ENCODE results near the gene LAMC3. TPM values are rescaled to one million over a fixed set of nuclear protein-coding genes. Genes with fewer than 3 reads are reported as not detected.
A peak's percentile ranks its signal among the peaks of the same experiment; 100 is the strongest.

LAMC3 gene
- polyA plus RNA-seq, 1 donor from 2014 or later, result not detected

GRCh38 chr9:131045300-131046092 lies 36.5 kb downstream of the LAMC3 start:
- peaks cover 2% of the 10 kb centered on the region for H3K27me3 Mint-ChIP-seq
- peak overlapping the region in 1 of 4 donors; percentile 53 for H3K4me3 Mint-ChIP-seq
- peak overlapping the region in 1 of 3 donors; percentile 24 for H3K27ac Mint-ChIP-seq

DNA sequence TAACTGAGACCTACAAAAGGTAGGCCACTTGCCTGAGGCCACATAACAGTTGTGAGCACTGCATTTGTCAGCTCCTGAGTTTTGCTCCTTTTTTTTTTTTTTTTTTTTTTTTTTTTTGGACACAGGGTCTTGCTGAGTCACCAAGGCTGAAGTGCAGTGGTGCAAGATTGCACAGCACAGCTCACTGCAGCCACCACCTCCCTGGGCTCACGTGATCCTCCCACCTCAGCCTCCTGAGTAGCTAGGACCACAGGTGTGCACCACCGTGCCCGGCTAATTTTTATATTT lies 37.1 kb downstream of the LAMC3 start:
- Mint-ChIP-seq H3K4me1 (peaks cover 0 to 8% (median 5%) of the 10 kb centered on the region in 3 donors), H3K9me3 (no peaks in the 10 kb centered on the region), H3K27me3 (peaks cover 2% of the 10 kb centered on the region), H3K36me3 (no peaks in the 10 kb centered on the region), H3K4me3 (peak overlapping the region in 1 of 4 donors; percentile 53), H3K27ac (no peak overlapping the region)

More at GRCh38 chr9:131045300-131046092, 36.5 kb downstream of the LAMC3 start:
- H3K9me3 Mint-ChIP-seq, result no peaks in the 10 kb centered on the region
- peaks cover 0 to 10% (median 5%) of the 10 kb centered on the region in 3 donors for H3K4me1 Mint-ChIP-seq
- no peaks in the 10 kb centered on the region for H3K36me3 Mint-ChIP-seq

GRCh38 chr9:131046581-131047202 lies 37.7 kb downstream of the LAMC3 start:
- H3K9me3 Mint-ChIP-seq, result no peaks in the 10 kb centered on the region
- peak overlapping the region in 2 of 4 donors; percentile 39 to 43 for H3K4me3 Mint-ChIP-seq
- H3K4me1 Mint-ChIP-seq, result peaks cover 0 to 8% (median 5%) of the 10 kb centered on the region in 3 donors
- H3K27me3 Mint-ChIP-seq, result peaks cover 2% of the 10 kb centered on the region
- no peaks in the 10 kb centered on the region for H3K36me3 Mint-ChIP-seq
- H3K27ac Mint-ChIP-seq, result peak overlapping the region in 1 of 3 donors; percentile 23

- H3K4me1 Mint-ChIP-seq, result peaks cover 0 to 8% (median 5%) of the 10 kb centered on the region in 3 donors
- peaks cover 2% of the 10 kb centered on the region for H3K27me3 Mint-ChIP-seq
- H3K9me3 Mint-ChIP-seq, result no peaks in the 10 kb centered on the region
- H3K4me3 Mint-ChIP-seq, result no peak overlapping the region
- H3K36me3 Mint-ChIP-seq, result no peaks in the 10 kb centered on the region
- no peak overlapping the region for H3K27ac Mint-ChIP-seq
These were observed 39.4 kb downstream of the LAMC3 start for GRCh38 chr9:131048332-131048731.

- no peaks in the 10 kb centered on the region for H3K36me3 Mint-ChIP-seq
- H3K27ac Mint-ChIP-seq, result no peak overlapping the region
- peaks cover 2% of the 10 kb centered on the region for H3K27me3 Mint-ChIP-seq
- H3K9me3 Mint-ChIP-seq, result no peaks in the 10 kb centered on the region
- H3K4me3 Mint-ChIP-seq, result peak overlapping the region in 1 of 4 donors; percentile 32
- peaks cover 0 to 8% (median 5%) of the 10 kb centered on the region in 3 donors for H3K4me1 Mint-ChIP-seq
These were observed 39.8 kb downstream of the LAMC3 start for GRCh38 chr9:131048820-131049219.

- Mint-ChIP-seq H3K27ac (peak overlapping the region in 1 of 3 donors; percentile 31), H3K4me3 (no peak overlapping the region), H3K36me3 (no peaks in the 10 kb centered on the region), H3K9me3 (peaks cover 0 to 1% (median 0%) of the 10 kb centered on the region in 3 donors), H3K4me1 (peaks cover 0 to 5% (median 2%) of the 10 kb centered on the region in 3 donors), H3K27me3 (peaks cover 2% of the 10 kb centered on the region)
These were observed 41.1 kb downstream of the LAMC3 start for GRCh38 chr9:131049829-131050715.

GRCh38 chr9:131050831-131051230 lies 41.9 kb downstream of the LAMC3 start:
- Mint-ChIP-seq H3K4me3 (no peak overlapping the region), H3K9me3 (peaks cover 0 to 2% (median 0%) of the 10 kb centered on the region in 3 donors), H3K4me1 (peaks cover 0 to 5% (median 0%) of the 10 kb centered on the region in 3 donors), H3K27ac (no peak overlapping the region), H3K36me3 (no peaks in the 10 kb centered on the region), H3K27me3 (peaks cover 2% of the 10 kb centered on the region)

DNA sequence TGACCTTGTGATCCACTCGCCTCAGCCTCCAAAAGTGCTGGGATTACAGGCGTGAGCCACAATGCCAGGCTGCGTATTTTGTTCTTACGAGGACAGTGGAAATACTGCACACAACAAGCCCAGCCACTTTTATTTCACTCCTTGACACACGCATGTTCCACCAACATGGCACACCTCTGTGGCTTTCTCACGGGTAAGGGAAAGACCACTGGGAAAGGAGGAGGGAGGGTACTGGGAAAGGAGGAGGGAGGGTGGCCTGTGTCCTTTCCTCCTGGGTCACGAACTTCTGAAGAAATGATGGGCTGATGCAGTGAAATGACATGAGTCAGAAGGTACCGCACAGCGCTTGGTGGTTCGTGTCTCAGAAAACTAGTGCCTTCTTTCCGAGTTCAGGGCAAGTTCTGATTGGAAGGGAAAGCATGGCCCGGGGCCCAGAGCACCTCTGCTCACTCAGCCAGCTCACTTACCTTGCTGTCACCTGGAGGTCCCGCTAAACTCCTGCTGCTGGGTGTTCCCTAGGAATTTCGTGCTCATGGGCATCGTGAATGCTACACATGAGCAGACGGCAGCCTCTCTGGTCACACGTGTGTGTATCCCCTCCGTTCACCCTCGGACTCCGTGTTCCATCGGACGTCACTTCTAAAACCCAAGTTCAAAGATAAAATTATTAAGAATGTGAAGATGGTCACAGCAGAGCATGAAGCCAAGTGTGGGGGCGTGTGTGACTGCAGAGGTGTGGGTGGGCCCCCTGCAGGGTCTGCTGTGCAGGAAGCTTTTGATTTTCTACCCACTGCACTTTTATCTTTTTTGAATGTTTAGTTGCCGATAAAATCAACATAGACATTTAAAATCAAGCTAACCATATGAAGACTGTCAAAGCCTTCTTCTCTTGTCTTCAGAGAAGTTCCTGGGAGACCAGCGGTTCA lies 42.9 kb downstream of the LAMC3 start:
- Mint-ChIP-seq H3K4me3 (no peak overlapping the region), H3K36me3 (no peaks in the 10 kb centered on the region), H3K9me3 (peaks cover 0 to 2% (median 0%) of the 10 kb centered on the region in 3 donors), H3K4me1 (peaks cover 0 to under 1% (median 0%) of the 10 kb centered on the region in 3 donors), H3K27me3 (peaks cover 2% of the 10 kb centered on the region), H3K27ac (no peak overlapping the region)

- no peak overlapping the region for H3K27ac Mint-ChIP-seq
- H3K36me3 Mint-ChIP-seq, result no peaks in the 10 kb centered on the region
- H3K27me3 Mint-ChIP-seq, result peaks cover 2% of the 10 kb centered on the region
- peaks cover 0 to 2% (median 0%) of the 10 kb centered on the region in 3 donors for H3K9me3 Mint-ChIP-seq
- no peak overlapping the region for H3K4me3 Mint-ChIP-seq
- H3K4me1 Mint-ChIP-seq, result no peaks in the 10 kb centered on the region
These were observed 44.9 kb downstream of the LAMC3 start for GRCh38 chr9:131053896-131054295.

GRCh38 chr9:131056781-131057506 lies 48.0 kb downstream of the LAMC3 start:
- no peaks in the 10 kb centered on the region for H3K4me1 Mint-ChIP-seq
- no peaks in the 10 kb centered on the region for H3K36me3 Mint-ChIP-seq
- H3K27me3 Mint-ChIP-seq, result no peaks in the 10 kb centered on the region
- H3K9me3 Mint-ChIP-seq, result peaks cover 0 to 2% (median 0%) of the 10 kb centered on the region in 3 donors
- H3K27ac Mint-ChIP-seq, result no peak overlapping the region
- H3K4me3 Mint-ChIP-seq, result no peak overlapping the region

DNA sequence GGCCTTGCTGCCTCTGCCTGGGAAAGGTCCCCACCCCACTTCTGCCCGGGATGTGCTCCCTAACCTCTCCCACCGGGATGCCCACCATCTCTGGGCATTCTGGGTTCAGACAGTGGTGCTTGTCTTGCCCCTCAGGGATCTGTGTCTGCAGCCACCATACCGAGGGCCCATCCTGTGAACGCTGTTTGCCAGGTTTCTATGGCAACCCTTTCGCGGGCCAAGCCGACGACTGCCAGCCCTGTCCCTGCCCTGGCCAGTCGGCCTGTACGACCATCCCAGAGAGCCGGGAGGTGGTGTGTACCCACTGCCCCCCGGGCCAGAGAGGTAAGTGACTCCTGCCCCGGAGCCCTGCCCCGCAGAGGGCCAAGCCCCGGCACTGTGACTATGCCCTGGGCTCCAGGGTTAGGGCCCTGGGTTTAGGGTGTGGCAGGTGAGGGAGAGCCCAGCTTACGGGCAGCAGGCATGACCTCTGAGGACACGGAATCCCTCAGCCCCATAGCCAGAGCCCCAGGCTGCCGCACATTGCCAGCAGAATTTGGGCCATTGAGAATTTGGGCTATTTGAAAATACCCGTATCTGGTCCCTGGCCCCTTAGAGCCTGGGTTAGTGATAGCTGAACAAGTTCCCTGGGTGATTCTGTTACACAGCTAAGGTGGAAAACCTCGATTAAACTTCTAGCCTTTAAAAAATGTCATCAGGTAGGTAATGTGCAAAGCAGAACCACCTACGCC lies 52.1 kb downstream of the LAMC3 start:
- H3K9me3 Mint-ChIP-seq, result peaks cover 0 to 3% (median 2%) of the 10 kb centered on the region in 3 donors
- no peaks in the 10 kb centered on the region for H3K36me3 Mint-ChIP-seq
- H3K27me3 Mint-ChIP-seq, result peaks cover 1% of the 10 kb centered on the region
- no peak overlapping the region for H3K4me3 Mint-ChIP-seq
- no peaks in the 10 kb centered on the region for H3K4me1 Mint-ChIP-seq
- no peak overlapping the region for H3K27ac Mint-ChIP-seq

GRCh38 chr9:131062969-131063368 lies 54.0 kb downstream of the LAMC3 start:
- Mint-ChIP-seq H3K27me3 (peaks cover 1% of the 10 kb centered on the region), H3K9me3 (peaks cover 0 to 3% (median 2%) of the 10 kb centered on the region in 3 donors), H3K4me3 (no peak overlapping the region), H3K4me1 (no peaks in the 10 kb centered on the region), H3K36me3 (no peaks in the 10 kb centered on the region), H3K27ac (peak overlapping the region in 1 of 3 donors; percentile 80)

GRCh38 chr9:131065599-131065998 lies 56.6 kb downstream of the LAMC3 start:
- Mint-ChIP-seq H3K27me3 (peaks cover 1% of the 10 kb centered on the region), H3K27ac (no peak overlapping the region), H3K36me3 (no peaks in the 10 kb centered on the region), H3K9me3 (peaks cover 0 to 3% (median 2%) of the 10 kb centered on the region in 3 donors), H3K4me3 (no peak overlapping the region), H3K4me1 (no peaks in the 10 kb centered on the region)
